Body of pancreas (tissue), 4 donors: ENCODE data around the gene C21orf58.

Experiments
- POLR2A ChIP-seq, 3 donors: fragments of 450-650 bp; IDR thresholded peaks; one replicate each; pipeline ENCODE4 v1.6.1; 2016; ENCODE audit warnings: antibody characterized with exemption in 3 of 3, mild to moderate bottlenecking in 2 of 3
- TF ChIP-seq, protein P1 (sequence below), 7 experiments: fragments of 450-650 bp in 4 of 7; fragments of 200-600 bp in 3 of 7; sonication (generic) in 3 of 7; IDR thresholded peaks; one replicate each; pipeline ENCODE4 v1.5.1; 2016 to 2019; ENCODE audit warnings: antibody characterized with exemption in 7 of 7

GRCh38 chr21:46264046-46264689, 59.5 kb downstream of the C21orf58 start:
- TF ChIP-seq POLR2A (IDR thresholded peaks at IDR 0.05), result no peak
- TF ChIP-seq, protein P1, sequence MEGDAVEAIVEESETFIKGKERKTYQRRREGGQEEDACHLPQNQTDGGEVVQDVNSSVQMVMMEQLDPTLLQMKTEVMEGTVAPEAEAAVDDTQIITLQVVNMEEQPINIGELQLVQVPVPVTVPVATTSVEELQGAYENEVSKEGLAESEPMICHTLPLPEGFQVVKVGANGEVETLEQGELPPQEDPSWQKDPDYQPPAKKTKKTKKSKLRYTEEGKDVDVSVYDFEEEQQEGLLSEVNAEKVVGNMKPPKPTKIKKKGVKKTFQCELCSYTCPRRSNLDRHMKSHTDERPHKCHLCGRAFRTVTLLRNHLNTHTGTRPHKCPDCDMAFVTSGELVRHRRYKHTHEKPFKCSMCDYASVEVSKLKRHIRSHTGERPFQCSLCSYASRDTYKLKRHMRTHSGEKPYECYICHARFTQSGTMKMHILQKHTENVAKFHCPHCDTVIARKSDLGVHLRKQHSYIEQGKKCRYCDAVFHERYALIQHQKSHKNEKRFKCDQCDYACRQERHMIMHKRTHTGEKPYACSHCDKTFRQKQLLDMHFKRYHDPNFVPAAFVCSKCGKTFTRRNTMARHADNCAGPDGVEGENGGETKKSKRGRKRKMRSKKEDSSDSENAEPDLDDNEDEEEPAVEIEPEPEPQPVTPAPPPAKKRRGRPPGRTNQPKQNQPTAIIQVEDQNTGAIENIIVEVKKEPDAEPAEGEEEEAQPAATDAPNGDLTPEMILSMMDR (IDR thresholded peaks at IDR 0.05), result no peak
